ENCODE measurements around the gene H2AZ2.
A peak's percentile ranks its signal among the peaks of the same experiment; 100 is the strongest.
"Not testable (repeated sequence)": the region's sequence is repeated elsewhere in the genome, so short reads cannot be mapped to it uniquely, and the experiment has no call there.

Gene H2AZ2

GRCh38 chr7:44847920-44848634 lies at the start of gene H2AZ2:
Gene H2AZ2 (minus strand): TSS chr7:44848087. CDS start chr7:44847971, 116 bp downstream.
- peak; percentile 100 for DNase-seq

GRCh38 chr7:44897309-44897708 lies 49.4 kb upstream of the H2AZ2 start:
- DNase-seq, result no peak

- no peak for DNase-seq
Observed at GRCh38 chr7:44894888-44895580, 47.1 kb upstream of the H2AZ2 start.

GRCh38 chr7:44893710-44894234 lies 45.9 kb upstream of the H2AZ2 start:
- DNase-seq, result no peak

- DNase-seq, result no peak
Observed at GRCh38 chr7:44891791-44892190, 43.9 kb upstream of the H2AZ2 start.

GRCh38 chr7:44891372-44891771 lies 43.5 kb upstream of the H2AZ2 start:
- peak; percentile 38 for DNase-seq

GRCh38 chr7:44889086-44889781 lies 41.3 kb upstream of the H2AZ2 start:
- no peak for DNase-seq

- DNase-seq, result no peak
Observed at GRCh38 chr7:44887293-44887692, 39.4 kb upstream of the H2AZ2 start.

- DNase-seq, result peak; percentile 97
Observed at GRCh38 chr7:44885394-44886317, 37.8 kb upstream of the H2AZ2 start, which contains the start of gene PURB. Gene PURB (minus strand): TSS chr7:44885530. CDS start chr7:44885348, 182 bp downstream.

GRCh38 chr7:44884621-44885393 lies 36.9 kb upstream of the H2AZ2 start:
- peak; percentile 50 for DNase-seq

GRCh38 chr7:44883961-44884620 lies 36.2 kb upstream of the H2AZ2 start:
- no peak for DNase-seq

GRCh38 chr7:44882899-44883298 lies 35.0 kb upstream of the H2AZ2 start:
- DNase-seq, result no peak

- DNase-seq, result peak; percentile 45
Observed at GRCh38 chr7:44881610-44882009, 33.7 kb upstream of the H2AZ2 start.

- DNase-seq, result no peak
Observed at GRCh38 chr7:44881066-44881600, 33.2 kb upstream of the H2AZ2 start.

GRCh38 chr7:44880317-44881018 lies 32.6 kb upstream of the H2AZ2 start:
- DNase-seq, result no peak

GRCh38 chr7:44876393-44876792 lies 28.5 kb upstream of the H2AZ2 start:
- DNase-seq, result no peak

GRCh38 chr7:44875241-44875640 lies 27.4 kb upstream of the H2AZ2 start:
- DNase-seq, result no peak

GRCh38 chr7:44872787-44873186 lies 24.9 kb upstream of the H2AZ2 start:
- no peak for DNase-seq

- DNase-seq, result not testable (repeated sequence)
Observed at GRCh38 chr7:44871918-44872317, 24.0 kb upstream of the H2AZ2 start.

- DNase-seq, result not testable (repeated sequence)
Observed at GRCh38 chr7:44870780-44871179, 22.9 kb upstream of the H2AZ2 start.
